ENCODE results near the gene EXOC2. TPM values are rescaled to one million over a fixed set of nuclear protein-coding genes. Genes with fewer than 3 reads are reported as not detected.
A peak's percentile ranks its signal among the peaks of the same experiment; 100 is the strongest.

Gene EXOC2
- total RNA-seq, 3 donors from 2014 or later (not counting 1 experiment from before 2014, with no cell fraction given): 22.1 to 30.8 (median 26.5) TPM

DNA sequence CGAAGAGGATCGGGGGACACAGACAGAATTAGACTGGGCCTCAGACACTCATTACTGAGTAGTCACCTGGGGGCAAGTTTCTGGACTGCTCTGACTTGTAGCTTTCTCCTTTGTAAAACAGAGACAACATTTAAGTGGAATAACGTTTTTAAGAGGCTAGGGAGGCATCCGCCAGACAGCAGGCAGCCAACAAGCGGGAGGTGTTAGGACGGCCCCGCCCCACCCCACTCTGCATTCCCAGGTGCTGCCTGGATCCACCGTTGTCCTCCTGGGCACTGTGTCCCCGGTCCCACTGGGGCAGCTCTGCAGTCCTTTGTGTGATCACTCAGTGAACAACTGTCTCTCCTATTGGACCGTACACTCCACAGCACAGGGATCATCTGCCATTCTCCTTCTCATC, 187.6 kb downstream of the EXOC2 start:
- 93% methylated on average over 10 of the region's 10 CpGs for WGBS (ENCODE audit: insufficient coverage)
- Histone ChIP-seq H3K4me3 (ENCODE audit: low read length) (no peak overlapping the region), H3K4me1 (ENCODE audit: control insufficient read depth, insufficient read depth, low read length) (peaks cover 8% of the 10 kb centered on the region), H3K9me3 (ENCODE audit: control insufficient read depth, insufficient read depth, low read length) (no peaks in the 10 kb centered on the region), H3K27me3 (ENCODE audit: control insufficient read depth, insufficient read depth, low read length) (no peaks in the 10 kb centered on the region), H3K27ac (ENCODE audit: low read length) (no peak overlapping the region), H3K36me3 (ENCODE audit: control insufficient read depth, insufficient read depth, low read length) (no peaks in the 10 kb centered on the region)
- Mint-ChIP-seq H3K4me1 (peaks cover 32 to 46% of the 10 kb centered on the region in 2 donors), H3K36me3 (no peaks in the 10 kb centered on the region), H3K27me3 (ENCODE audit: low read depth in 2 of 2) (no peaks in the 10 kb centered on the region), H3K27ac (no peak overlapping the region), H3K9me3 (no peaks in the 10 kb centered on the region), H3K4me3 (no peak overlapping the region)
- TF ChIP-seq, protein P1, sequence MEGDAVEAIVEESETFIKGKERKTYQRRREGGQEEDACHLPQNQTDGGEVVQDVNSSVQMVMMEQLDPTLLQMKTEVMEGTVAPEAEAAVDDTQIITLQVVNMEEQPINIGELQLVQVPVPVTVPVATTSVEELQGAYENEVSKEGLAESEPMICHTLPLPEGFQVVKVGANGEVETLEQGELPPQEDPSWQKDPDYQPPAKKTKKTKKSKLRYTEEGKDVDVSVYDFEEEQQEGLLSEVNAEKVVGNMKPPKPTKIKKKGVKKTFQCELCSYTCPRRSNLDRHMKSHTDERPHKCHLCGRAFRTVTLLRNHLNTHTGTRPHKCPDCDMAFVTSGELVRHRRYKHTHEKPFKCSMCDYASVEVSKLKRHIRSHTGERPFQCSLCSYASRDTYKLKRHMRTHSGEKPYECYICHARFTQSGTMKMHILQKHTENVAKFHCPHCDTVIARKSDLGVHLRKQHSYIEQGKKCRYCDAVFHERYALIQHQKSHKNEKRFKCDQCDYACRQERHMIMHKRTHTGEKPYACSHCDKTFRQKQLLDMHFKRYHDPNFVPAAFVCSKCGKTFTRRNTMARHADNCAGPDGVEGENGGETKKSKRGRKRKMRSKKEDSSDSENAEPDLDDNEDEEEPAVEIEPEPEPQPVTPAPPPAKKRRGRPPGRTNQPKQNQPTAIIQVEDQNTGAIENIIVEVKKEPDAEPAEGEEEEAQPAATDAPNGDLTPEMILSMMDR (IDR thresholded peaks at IDR 0.05): no peak
- DNase-seq (no peak), ATAC-seq (no peak)
- intact Hi-C loops (cut with micrococcal nuclease): no loop called here

DNA sequence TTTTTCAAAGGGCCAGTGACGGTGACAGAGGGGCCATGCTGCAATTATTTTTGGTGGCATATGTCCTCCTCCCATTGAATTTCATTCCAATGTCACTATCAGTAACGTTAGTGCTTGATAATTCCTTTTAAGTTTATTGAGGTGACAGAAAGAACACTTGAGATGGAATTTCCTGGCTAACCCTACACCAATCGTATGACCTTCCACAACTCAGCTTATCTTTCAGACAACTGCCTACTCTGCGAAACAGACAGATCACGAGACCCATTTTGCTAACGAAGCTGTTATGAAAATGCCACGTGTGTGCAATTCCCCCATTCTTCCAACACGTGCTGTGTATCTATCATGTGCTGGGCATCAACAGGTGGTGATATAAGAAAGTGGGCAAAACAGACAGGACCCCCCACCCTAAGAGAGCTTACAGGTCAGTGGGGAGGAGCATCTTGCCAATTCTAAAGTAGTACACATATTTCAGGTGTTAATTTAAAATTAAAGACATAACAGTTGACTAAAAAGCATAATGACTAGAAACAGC, 188.4 kb downstream of the EXOC2 start:
- DNase-seq (no peak), ATAC-seq (no peak)
- H3K27ac ChIP-seq (ENCODE audit: low read length): no peak overlapping the region
- H3K27me3 ChIP-seq (ENCODE audit: control insufficient read depth, insufficient read depth, low read length): no peaks in the 10 kb centered on the region
- intact Hi-C loops (cut with micrococcal nuclease): no loop called here
- Mint-ChIP-seq H3K27me3 (ENCODE audit: low read depth in 2 of 2) (no peaks in the 10 kb centered on the region), H3K36me3 (no peaks in the 10 kb centered on the region), H3K27ac (peak overlapping the region in 1 of 2 donors; percentile 68), H3K4me3 (no peak overlapping the region), H3K4me1 (peaks cover 32 to 46% of the 10 kb centered on the region in 2 donors), H3K9me3 (no peaks in the 10 kb centered on the region)
- WGBS (ENCODE audit: insufficient coverage): 95% methylated on average over 7 of the region's 8 CpGs
- TF ChIP-seq, protein P1 (IDR thresholded peaks at IDR 0.05): no peak
- H3K4me3 ChIP-seq (ENCODE audit: low read length): no peak overlapping the region
- H3K36me3 ChIP-seq (ENCODE audit: control insufficient read depth, insufficient read depth, low read length): no peaks in the 10 kb centered on the region
- H3K9me3 ChIP-seq (ENCODE audit: control insufficient read depth, insufficient read depth, low read length): no peaks in the 10 kb centered on the region
- H3K4me1 ChIP-seq (ENCODE audit: control insufficient read depth, insufficient read depth, low read length): peaks cover 12% of the 10 kb centered on the region

DNA sequence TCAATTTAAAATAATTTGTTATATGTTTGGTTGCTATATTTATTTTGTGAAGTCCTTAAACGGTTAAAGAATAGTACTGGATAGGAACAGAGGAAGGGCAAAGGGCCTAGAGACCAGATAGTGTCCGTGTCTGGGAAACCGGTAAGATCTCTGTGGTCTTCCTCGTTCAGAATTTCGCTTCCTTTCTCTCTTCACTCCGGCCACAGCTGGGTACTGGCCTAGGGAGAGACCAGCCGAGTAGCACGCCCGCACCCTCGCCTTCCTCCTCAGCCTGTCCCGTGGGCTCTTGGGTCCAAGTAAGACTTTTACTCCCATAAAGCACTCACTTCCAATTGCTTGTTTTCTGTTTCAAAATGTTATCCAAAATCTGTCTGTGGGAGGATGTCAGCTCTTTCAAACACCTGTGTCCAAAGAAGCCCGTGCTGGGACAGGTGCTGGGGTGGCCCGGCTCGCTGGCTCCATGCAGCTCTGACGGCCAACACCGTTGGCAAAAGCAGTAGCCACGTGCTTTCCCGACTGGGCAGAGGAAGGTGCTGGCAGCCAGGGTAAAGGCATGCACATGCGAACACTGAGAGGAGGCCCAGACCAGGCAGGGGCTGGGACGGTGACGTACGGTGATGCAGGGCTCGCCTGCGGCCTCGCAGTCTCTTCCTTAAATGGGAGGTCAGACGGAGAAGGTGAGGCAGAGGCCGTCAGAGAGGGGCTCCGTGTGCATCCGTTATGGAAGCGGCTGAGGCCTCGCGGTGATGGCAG, 189.2 kb downstream of the EXOC2 start:
- 94% methylated on average over 32 of the region's 32 CpGs for whole genome bisulfite sequencing (ENCODE audit: insufficient coverage)
- intact Hi-C loops (cut with micrococcal nuclease): no loop called here
- Histone ChIP-seq H3K9me3 (ENCODE audit: control insufficient read depth, insufficient read depth, low read length) (no peaks in the 10 kb centered on the region), H3K36me3 (ENCODE audit: control insufficient read depth, insufficient read depth, low read length) (no peaks in the 10 kb centered on the region), H3K4me1 (ENCODE audit: control insufficient read depth, insufficient read depth, low read length) (peaks cover 19% of the 10 kb centered on the region), H3K4me3 (ENCODE audit: low read length) (no peak overlapping the region), H3K27ac (ENCODE audit: low read length) (no peak overlapping the region), H3K27me3 (ENCODE audit: control insufficient read depth, insufficient read depth, low read length) (no peaks in the 10 kb centered on the region)
- Mint-ChIP-seq H3K9me3 (no peaks in the 10 kb centered on the region), H3K27me3 (ENCODE audit: low read depth in 2 of 2) (no peaks in the 10 kb centered on the region), H3K27ac (peak overlapping the region; percentile 27 to 68), H3K4me3 (no peak overlapping the region), H3K4me1 (peaks cover 32 to 53% of the 10 kb centered on the region in 2 donors), H3K36me3 (no peaks in the 10 kb centered on the region)
- ATAC-seq: no peak
- TF ChIP-seq, protein P1 (IDR thresholded peaks at IDR 0.05): no peak
- DNase-seq: no peak

Measured in natural killer cell (primary cell).